B cell (primary cell): ENCODE data around the gene KRTAP2-3. TPM values are rescaled to one million over a fixed set of nuclear protein-coding genes. Genes with fewer than 3 reads are reported as not detected.

Experiments used
- ATAC-seq: fragments of 200-7000 bp; cut with Tn5 transposase; one replicate; pipeline ENCODE4 v1.10.0; 2021; ENCODE audit warnings: low read depth, mild to moderate bottlenecking, moderate number of reproducible peaks, moderate library complexity
- CTCF ChIA-PET: fragments of 350-600 bp; sonication (Branson Sonifier 250); formaldehyde crosslinking; loops from one replicate; lab custom pipeline; 2021; ENCODE audit warnings: antibody characterized with exemption, inconsistent platforms; lab: Charles Lee
- POLR2A ChIA-PET: fragments of 350-600 bp; sonication (Branson Sonifier 250); formaldehyde crosslinking; loops from one replicate; lab custom pipeline; 2021; ENCODE audit warnings: antibody characterized with exemption; lab: Charles Lee
- DNase-seq: peaks from one replicate; pipeline ENCODE4 v3.0.0; 2013
- H2AFZ ChIP-seq: 2 replicates; pipeline ENCODE4 v1.6.1; 2012; ENCODE audit warnings: mild to moderate bottlenecking, low read depth, low read length; ENCODE audit not compliant: insufficient read depth, poor library complexity, severe bottlenecking
- H3K27ac ChIP-seq, 2 donors: 1 replicate in 1 of 2; 2 replicates in 1 of 2; pipeline ENCODE4 v1.5.1; 2012 to 2013; ENCODE audit warnings: low read length in 2 of 2, mild to moderate bottlenecking in 2 of 2, moderate library complexity in 1 of 2
- H3K27me3 ChIP-seq, 4 experiments: fragments of 200-600 bp in 1 of 4; sonication (generic) in 1 of 4; replicated peaks in 1 of 4; 1 replicate in 2 of 4; 2 replicates in 2 of 4; pipeline versions ENCODE4 v1.6.1 to v1.7.0; 2013 to 2016; ENCODE audit warnings: low read length in 3 of 4, mild to moderate bottlenecking in 2 of 4, mixed read lengths in 1 of 4, moderate library complexity in 1 of 4; ENCODE audit not compliant: insufficient read depth in 4 of 4, control insufficient read depth in 3 of 4; ENCODE audit errors: control extremely low read depth in 1 of 4
- H3K36me3 ChIP-seq, 2 experiments: replicated peaks in 1 of 2; 1 replicate in 1 of 2; 2 replicates in 1 of 2; pipeline versions ENCODE4 v1.6.1 to v1.7.1; 2013; ENCODE audit warnings: low read length in 1 of 2; ENCODE audit not compliant: insufficient read depth in 2 of 2, control insufficient read depth in 1 of 2; ENCODE audit errors: control extremely low read depth in 1 of 2, extremely low read depth in 1 of 2
- H3K4me1 ChIP-seq, 2 donors: fragments of 200-600 bp in 1 of 2; sonication (generic) in 1 of 2; 1 replicate in 1 of 2; 2 replicates in 1 of 2; pipeline versions ENCODE4 v1.5.1 to v1.6.1; 2013 to 2017; ENCODE audit warnings: low read length in 2 of 2; ENCODE audit not compliant: control insufficient read depth in 2 of 2, insufficient read depth in 2 of 2
- H3K4me2 ChIP-seq: replicated peaks from 2 replicates; pipeline ENCODE3; 2012; ENCODE audit warnings: mild to moderate bottlenecking, low read depth, low read length; ENCODE audit not compliant: poor library complexity, severe bottlenecking
- H3K4me3 ChIP-seq, 5 experiments: fragments of 200-600 bp in 1 of 5; sonication (generic) in 1 of 5; 1 replicate in 3 of 5; 2 replicates in 2 of 5; pipeline versions ENCODE4 v1.5.1 to v1.7.0; 2011 to 2016; ENCODE audit warnings: low read length in 4 of 5, mild to moderate bottlenecking in 4 of 5, low read depth in 2 of 5, control low read depth in 1 of 5, moderate library complexity in 1 of 5; ENCODE audit not compliant: insufficient read depth in 1 of 5; ENCODE audit errors: control extremely low read depth in 1 of 5, extremely low read depth in 1 of 5
- H3K79me2 ChIP-seq: fragments of 200-600 bp; sonication (generic); one replicate; pipeline ENCODE4 v1.6.0; 2016; ENCODE audit warnings: low read length; ENCODE audit not compliant: control insufficient read depth, insufficient read depth
- H3K9ac ChIP-seq: fragments of 200-600 bp; sonication (generic); 2 replicates; pipeline ENCODE4 v1.6.1; 2017; ENCODE audit warnings: mild to moderate bottlenecking, low read length, moderate library complexity
- H3K9me3 ChIP-seq, 3 donors: one replicate each; pipeline versions ENCODE4 v1.6.1 to v1.7.1; 2013; ENCODE audit warnings: low read length in 2 of 3; ENCODE audit not compliant: control insufficient read depth in 2 of 3, insufficient read depth in 1 of 3; ENCODE audit errors: control extremely low read depth in 1 of 3
- H4K20me1 ChIP-seq: 2 replicates; pipeline ENCODE4 v1.6.0; 2012; ENCODE audit warnings: mild to moderate bottlenecking, low read length; ENCODE audit not compliant: insufficient read depth, control insufficient read depth, poor library complexity, severe bottlenecking
- H3K27ac Mint-ChIP-seq: one replicate; pipeline ENCODE4 v1.8.0; 2021; ENCODE audit warnings: mixed read lengths
- H3K27me3 Mint-ChIP-seq: one replicate; pipeline ENCODE4 v1.8.0; 2021; ENCODE audit warnings: mixed read lengths
- H3K4me1 Mint-ChIP-seq: one replicate; pipeline ENCODE4 v1.8.0; 2021; ENCODE audit warnings: mixed read lengths
- H3K4me3 Mint-ChIP-seq: one replicate; pipeline ENCODE4 v1.8.0; 2021; ENCODE audit warnings: mixed read lengths
- H3K9me3 Mint-ChIP-seq: one replicate; pipeline ENCODE4 v1.8.0; 2022; ENCODE audit warnings: mixed read lengths; ENCODE audit not compliant: insufficient read depth
- CTCF ChIP-seq: fragments of 200-600 bp; IDR thresholded peaks from one replicate; pipeline ENCODE4 v1.8.0; 2022; ENCODE audit warnings: antibody characterized with exemption, mild to moderate bottlenecking
- EZH2 ChIP-seq: IDR thresholded peaks from 2 replicates; pipeline ENCODE4 v1.6.1; 2012; ENCODE audit warnings: borderline replicate concordance, low read depth, mild to moderate bottlenecking, moderate library complexity, low read length; ENCODE audit not compliant: insufficient read depth, poor library complexity, severe bottlenecking
- WGBS: methylation state at CpG from one replicate; pipeline ENCODE4 v1.1.5; 2013; ENCODE audit warnings: missing lambda C conversion rate; ENCODE audit not compliant: insufficient coverage; 5-methylcytosine and 5-hydroxymethylcytosine counted together
- intact Hi-C: fragments of 100-400 bp; cut with micrococcal nuclease; formaldehyde crosslinking; loops from one replicate; pipeline ENCODE4 v1.10.0; 2022
- polyA plus RNA-seq: library from polyadenylated mRNA; depleted of rRNA; stranded (reverse); fragments of >200 nt; gene quantifications from 2 replicates; pipeline ENCODE4 v1.2.3, GENCODE V29; 2012
- total RNA-seq, 2 donors: library from RNA; stranded (reverse); fragments of 120-200 nt in 1 of 2; gene quantifications; 1 replicate in 1 of 2; 2 replicates in 1 of 2; pipeline versions ENCODE4 v1.2.3 to v1.2.4, GENCODE V29; 2013 to 2022

Gene KRTAP2-3
- total and polyA plus RNA-seq, 2 donors (not counting 1 experiment from before 2014, with no cell fraction given) = not detected

GRCh38 chr17:41073676-41074075, 13.8 kb upstream of the KRTAP2-3 start:
- Histone ChIP-seq H3K79me2 (no peaks in the 10 kb centered on the region), H3K9me3 (no peaks in the 10 kb centered on the region), H3K4me3 (no peak overlapping the region), H3K27me3 (peaks cover 0 to 3% (median 0%) of the 10 kb centered on the region in 4 experiments), H3K4me1 (no peaks in the 10 kb centered on the region), H3K4me2 (no peak overlapping the region), H3K27ac (no peak overlapping the region), H2AFZ (no peak overlapping the region), H4K20me1 (no peaks in the 10 kb centered on the region), H3K9ac (no peak overlapping the region), H3K36me3 (no peaks in the 10 kb centered on the region)
- no peaks in the 10 kb centered on the region for H3K4me1 Mint-ChIP-seq
- H3K9me3 Mint-ChIP-seq = no peaks in the 10 kb centered on the region
- WGBS = no CpG with 5 or more reads among the region's 2 CpGs
- H3K27me3 Mint-ChIP-seq = peaks cover 29% of the 10 kb centered on the region
- POLR2A ChIA-PET = no interaction called here
- no peak overlapping the region for H3K4me3 Mint-ChIP-seq
- TF ChIP-seq CTCF = no peak
- no peak for TF ChIP-seq EZH2
- no peak for DNase-seq
- CTCF ChIA-PET = no interaction called here
- intact Hi-C loops = no loop called here
- ATAC-seq = no peak
- no peak overlapping the region for H3K27ac Mint-ChIP-seq

- intact Hi-C loops = no loop called here
- H3K4me3 ChIP-seq = no peak overlapping the region
- CTCF ChIA-PET = interaction anchor here (1.4 kb wide), 1 partner anchor 108 kb away, joined by 3 read pairs; no protein-coding TSS in a partner anchor
- no peaks in the 10 kb centered on the region for H3K36me3 ChIP-seq
- H3K27ac Mint-ChIP-seq = no peak overlapping the region
- 91% methylated on average over 5 of the region's 5 CpGs for WGBS
- POLR2A ChIA-PET = no interaction called here
- H3K79me2 ChIP-seq = no peaks in the 10 kb centered on the region
- no peaks in the 10 kb centered on the region for H3K4me1 Mint-ChIP-seq
- no peak overlapping the region for H3K4me2 ChIP-seq
- TF ChIP-seq EZH2 = no peak
- no peak for TF ChIP-seq CTCF
- H3K9me3 ChIP-seq = no peaks in the 10 kb centered on the region
- H3K27ac ChIP-seq = no peak overlapping the region
- H2AFZ ChIP-seq = no peak overlapping the region
- no peak for DNase-seq
- no peaks in the 10 kb centered on the region for H3K9me3 Mint-ChIP-seq
- H3K4me1 ChIP-seq = no peaks in the 10 kb centered on the region
- no peak overlapping the region for H3K9ac ChIP-seq
- H4K20me1 ChIP-seq = no peaks in the 10 kb centered on the region
- peaks cover 19% of the 10 kb centered on the region for H3K27me3 Mint-ChIP-seq
- peaks cover 0 to 3% (median 0%) of the 10 kb centered on the region in 4 experiments for H3K27me3 ChIP-seq
- no peak for ATAC-seq
- no peak overlapping the region for H3K4me3 Mint-ChIP-seq
Observed at GRCh38 chr17:41071606-41072360, 11.9 kb upstream of the KRTAP2-3 start.
